Measurements from ENCODE around the gene ASCL5. TPM values are rescaled to one million over a fixed set of nuclear protein-coding genes. Genes with fewer than 3 reads are reported as not detected.

Gene ASCL5
- polyA plus RNA-seq, 2 donors: not detected

GRCh38 chr1:201138311-201138840, 11.4 kb upstream of the ASCL5 start:
- Histone ChIP-seq H3K27ac (ENCODE audit: low read depth in 2 of 2, low read length in 1 of 2) (no peak overlapping the region), H3K4me1 (ENCODE audit: control insufficient read depth in 2 of 2, insufficient read depth in 2 of 2, low read length in 1 of 2) (peaks cover 7 to 20% of the 10 kb centered on the region in 2 donors), H3K4me3 (ENCODE audit: low read depth in 1 of 2, low read length in 2 of 2) (no peak overlapping the region), H3K9me3 (ENCODE audit: control insufficient read depth in 2 of 2, insufficient read depth in 1 of 2, low read depth in 1 of 2, low read length in 1 of 2) (peaks cover 0 to under 1% of the 10 kb centered on the region in 2 donors), H3K27me3 (ENCODE audit: control insufficient read depth in 1 of 2, insufficient read depth in 2 of 2, low read length in 2 of 2) (no peaks in the 10 kb centered on the region), H3K36me3 (ENCODE audit: control insufficient read depth in 2 of 2, insufficient read depth in 2 of 2, low read length in 1 of 2) (peaks cover 0 to 21% of the 10 kb centered on the region in 2 donors)
- 73 to 76% methylated on average over 6 of the region's 6 CpGs for WGBS, 2 donors

GRCh38 chr1:201137579-201138310, 10.8 kb upstream of the ASCL5 start:
- H3K9me3 ChIP-seq (ENCODE audit: control insufficient read depth in 2 of 2, insufficient read depth in 1 of 2, low read depth in 1 of 2, low read length in 1 of 2): peaks cover 0 to 2% of the 10 kb centered on the region in 2 donors
- H3K27me3 ChIP-seq (ENCODE audit: control insufficient read depth in 1 of 2, insufficient read depth in 2 of 2, low read length in 2 of 2): no peaks in the 10 kb centered on the region
- peak overlapping the region in 1 of 2 donors; percentile 66 for H3K27ac ChIP-seq (ENCODE audit: low read depth in 2 of 2, low read length in 1 of 2)
- H3K4me3 ChIP-seq (ENCODE audit: low read depth in 1 of 2, low read length in 2 of 2): no peak overlapping the region
- H3K36me3 ChIP-seq (ENCODE audit: control insufficient read depth in 2 of 2, insufficient read depth in 2 of 2, low read length in 1 of 2): peaks cover 0 to 15% of the 10 kb centered on the region in 2 donors
- WGBS, 2 donors: 39 to 60% methylated on average over 6 of the region's 6 CpGs
- H3K4me1 ChIP-seq (ENCODE audit: control insufficient read depth in 2 of 2, insufficient read depth in 2 of 2, low read length in 1 of 2): peaks cover 7 to 20% of the 10 kb centered on the region in 2 donors

- WGBS, 2 donors: 65 to 76% methylated on average over 7 of the region's 7 CpGs
- H3K4me3 ChIP-seq (ENCODE audit: low read depth in 1 of 2, low read length in 2 of 2): no peak overlapping the region
- peaks cover 0 to 14% of the 10 kb centered on the region in 2 donors for H3K36me3 ChIP-seq (ENCODE audit: control insufficient read depth in 2 of 2, insufficient read depth in 2 of 2, low read length in 1 of 2)
- no peaks in the 10 kb centered on the region for H3K27me3 ChIP-seq (ENCODE audit: control insufficient read depth in 1 of 2, insufficient read depth in 2 of 2, low read length in 2 of 2)
- peaks cover 7 to 20% of the 10 kb centered on the region in 2 donors for H3K4me1 ChIP-seq (ENCODE audit: control insufficient read depth in 2 of 2, insufficient read depth in 2 of 2, low read length in 1 of 2)
- H3K9me3 ChIP-seq (ENCODE audit: control insufficient read depth in 2 of 2, insufficient read depth in 1 of 2, low read depth in 1 of 2, low read length in 1 of 2): peaks cover 0 to 2% of the 10 kb centered on the region in 2 donors
- H3K27ac ChIP-seq (ENCODE audit: low read depth in 2 of 2, low read length in 1 of 2): peak overlapping the region; percentile 2 to 30
Observed at GRCh38 chr1:201137024-201137392, 10.0 kb upstream of the ASCL5 start.

DNA sequence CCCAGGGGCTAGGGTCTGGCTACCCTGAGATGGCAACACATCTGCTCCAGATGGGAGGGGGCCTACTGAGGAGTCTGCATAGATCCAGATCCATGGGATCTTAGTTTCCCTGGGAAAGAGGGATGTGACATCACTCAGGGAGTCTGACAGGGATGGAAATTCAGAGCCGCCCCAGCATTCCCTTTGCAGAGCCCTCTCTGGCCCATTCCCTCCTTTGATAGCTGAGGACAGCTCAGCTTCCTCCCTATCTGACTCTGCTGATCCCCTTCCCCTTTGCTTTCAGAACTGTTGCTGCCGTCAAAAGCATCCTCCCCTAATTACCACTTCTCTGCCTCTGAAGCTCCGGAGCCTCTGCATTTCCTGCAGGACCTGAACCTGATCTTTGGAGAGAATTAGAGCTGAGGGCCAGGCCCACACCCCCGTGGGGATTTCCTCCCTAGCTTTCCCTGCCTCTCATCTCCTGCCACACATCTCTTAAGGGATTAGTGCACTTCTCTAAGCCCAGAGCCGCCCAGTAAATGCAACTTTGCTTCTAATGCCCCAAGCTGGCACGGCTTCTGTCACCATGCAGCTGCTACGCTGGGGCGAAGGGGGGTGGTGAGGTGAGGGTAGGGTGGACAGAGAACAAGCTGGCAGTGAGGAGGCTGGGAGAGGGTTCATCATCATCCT, 9.5 kb upstream of the ASCL5 start:
- peak overlapping the region in 1 of 2 donors; percentile 2 for H3K27ac ChIP-seq (ENCODE audit: low read depth in 2 of 2, low read length in 1 of 2)
- H3K9me3 ChIP-seq (ENCODE audit: control insufficient read depth in 2 of 2, insufficient read depth in 1 of 2, low read depth in 1 of 2, low read length in 1 of 2): peaks cover 0 to 2% of the 10 kb centered on the region in 2 donors
- 47 to 60% methylated on average over 8 of the region's 8 CpGs for WGBS, 2 donors
- no peaks in the 10 kb centered on the region for H3K27me3 ChIP-seq (ENCODE audit: control insufficient read depth in 1 of 2, insufficient read depth in 2 of 2, low read length in 2 of 2)
- H3K4me1 ChIP-seq (ENCODE audit: control insufficient read depth in 2 of 2, insufficient read depth in 2 of 2, low read length in 1 of 2): peaks cover 7 to 20% of the 10 kb centered on the region in 2 donors
- H3K4me3 ChIP-seq (ENCODE audit: low read depth in 1 of 2, low read length in 2 of 2): no peak overlapping the region
- H3K36me3 ChIP-seq (ENCODE audit: control insufficient read depth in 2 of 2, insufficient read depth in 2 of 2, low read length in 1 of 2): peaks cover 0 to 14% of the 10 kb centered on the region in 2 donors

DNA sequence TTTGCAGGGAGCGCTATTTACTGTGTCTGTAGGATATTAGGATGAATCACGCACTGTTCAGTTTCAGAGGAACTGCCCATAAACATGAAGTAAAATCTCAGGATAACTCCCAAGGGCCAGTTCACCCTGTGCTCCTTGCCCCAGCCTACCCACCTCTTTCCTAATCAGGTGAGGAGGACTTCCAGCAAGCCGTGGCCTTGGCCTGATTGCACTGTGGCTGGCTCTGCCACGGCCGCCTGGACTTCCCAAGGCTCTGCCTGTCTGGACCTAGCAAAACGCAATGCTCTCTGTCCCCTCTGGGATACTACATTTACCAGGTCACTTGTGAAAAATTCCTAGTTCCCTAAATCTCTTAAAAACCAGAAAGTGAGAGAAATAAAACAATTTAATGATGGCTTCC, 7.4 kb upstream of the ASCL5 start:
- H3K9me3 ChIP-seq (ENCODE audit: control insufficient read depth in 2 of 2, insufficient read depth in 1 of 2, low read depth in 1 of 2, low read length in 1 of 2): peaks cover 0 to 2% of the 10 kb centered on the region in 2 donors
- peaks cover 0 to 14% of the 10 kb centered on the region in 2 donors for H3K36me3 ChIP-seq (ENCODE audit: control insufficient read depth in 2 of 2, insufficient read depth in 2 of 2, low read length in 1 of 2)
- WGBS, 2 donors: 85 to 96% methylated on average over 6 of the region's 6 CpGs
- no peak overlapping the region for H3K4me3 ChIP-seq (ENCODE audit: low read depth in 1 of 2, low read length in 2 of 2)
- H3K27ac ChIP-seq (ENCODE audit: low read depth in 2 of 2, low read length in 1 of 2): no peak overlapping the region
- peaks cover 7 to 12% of the 10 kb centered on the region in 2 donors for H3K4me1 ChIP-seq (ENCODE audit: control insufficient read depth in 2 of 2, insufficient read depth in 2 of 2, low read length in 1 of 2)
- no peaks in the 10 kb centered on the region for H3K27me3 ChIP-seq (ENCODE audit: control insufficient read depth in 1 of 2, insufficient read depth in 2 of 2, low read length in 2 of 2)

GRCh38 chr1:201131398-201131797, 4.4 kb upstream of the ASCL5 start:
- Histone ChIP-seq H3K36me3 (ENCODE audit: control insufficient read depth in 2 of 2, insufficient read depth in 2 of 2, low read length in 1 of 2) (peaks cover 0 to 11% of the 10 kb centered on the region in 2 donors), H3K4me1 (ENCODE audit: control insufficient read depth in 2 of 2, insufficient read depth in 2 of 2, low read length in 1 of 2) (peaks cover 3 to 6% of the 10 kb centered on the region in 2 donors)

DNA sequence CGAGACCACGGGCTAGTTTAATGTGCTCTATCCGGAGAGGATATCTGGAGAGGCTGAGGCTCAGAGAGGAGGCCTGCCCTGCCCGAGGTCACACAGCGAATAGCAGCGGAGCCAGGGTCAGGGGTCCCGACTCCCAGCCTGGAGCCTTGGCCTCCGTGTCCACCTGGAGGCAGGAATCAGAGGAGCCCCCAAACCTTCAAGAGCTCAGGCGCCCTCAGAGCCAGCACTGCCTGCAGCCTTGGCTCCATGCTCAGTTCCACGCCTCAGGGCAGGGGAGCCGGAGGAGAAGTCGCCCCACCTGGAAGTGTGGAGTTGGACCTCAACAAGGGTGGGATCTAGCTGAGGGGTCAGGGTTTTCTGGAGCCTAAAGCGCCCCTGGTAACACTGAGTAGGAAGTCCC, 2.0 kb upstream of the ASCL5 start:
- Histone ChIP-seq H3K4me1 (ENCODE audit: control insufficient read depth in 2 of 2, insufficient read depth in 2 of 2, low read length in 1 of 2) (peaks cover 0 to 8% of the 10 kb centered on the region in 2 donors), H3K9me3 (ENCODE audit: control insufficient read depth in 2 of 2, insufficient read depth in 1 of 2, low read depth in 1 of 2, low read length in 1 of 2) (peaks cover 0 to 2% of the 10 kb centered on the region in 2 donors), H3K27me3 (ENCODE audit: control insufficient read depth in 1 of 2, insufficient read depth in 2 of 2, low read length in 2 of 2) (no peaks in the 10 kb centered on the region), H3K36me3 (ENCODE audit: control insufficient read depth in 2 of 2, insufficient read depth in 2 of 2, low read length in 1 of 2) (no peaks in the 10 kb centered on the region), H3K27ac (ENCODE audit: low read depth in 2 of 2, low read length in 1 of 2) (no peak overlapping the region), H3K4me3 (ENCODE audit: low read depth in 1 of 2, low read length in 2 of 2) (no peak overlapping the region)
- WGBS, 2 donors: 93 to 96% methylated on average over 13 of the region's 13 CpGs

More at GRCh38 chr1:201131398-201131797, 4.4 kb upstream of the ASCL5 start:
- H3K27me3 ChIP-seq (ENCODE audit: control insufficient read depth in 1 of 2, insufficient read depth in 2 of 2, low read length in 2 of 2): no peaks in the 10 kb centered on the region
- H3K9me3 ChIP-seq (ENCODE audit: control insufficient read depth in 2 of 2, insufficient read depth in 1 of 2, low read depth in 1 of 2, low read length in 1 of 2): peaks cover 0 to 2% of the 10 kb centered on the region in 2 donors
- H3K27ac ChIP-seq (ENCODE audit: low read depth in 2 of 2, low read length in 1 of 2): no peak overlapping the region
- H3K4me3 ChIP-seq (ENCODE audit: low read depth in 1 of 2, low read length in 2 of 2): no peak overlapping the region
- WGBS, 2 donors: 59 to 69% methylated on average over 4 of the region's 4 CpGs

DNA sequence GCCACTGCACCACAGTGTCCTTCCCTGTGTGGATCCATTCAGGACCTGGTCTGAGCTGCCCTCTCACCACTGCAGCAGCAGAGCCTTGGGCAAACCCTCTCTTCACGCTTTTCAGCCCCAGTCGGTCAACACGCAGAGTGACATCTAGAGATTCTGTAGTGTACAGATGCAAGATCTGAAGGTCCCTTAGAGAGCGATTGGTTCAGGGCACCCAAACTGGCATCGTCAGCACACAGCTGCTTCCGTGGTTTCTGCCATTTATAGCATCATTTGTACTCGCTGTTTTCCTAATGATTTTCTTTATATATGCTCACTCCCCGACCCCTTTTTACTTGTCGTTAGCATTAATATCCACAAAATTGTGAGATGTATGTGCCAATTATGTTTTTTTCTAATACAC, 1.5 kb upstream of the ASCL5 start:
- no peak overlapping the region for H3K27ac ChIP-seq (ENCODE audit: low read depth in 2 of 2, low read length in 1 of 2)
- no peaks in the 10 kb centered on the region for H3K27me3 ChIP-seq (ENCODE audit: control insufficient read depth in 1 of 2, insufficient read depth in 2 of 2, low read length in 2 of 2)
- 76 to 88% methylated on average over 9 of the region's 9 CpGs for WGBS, 2 donors
- H3K36me3 ChIP-seq (ENCODE audit: control insufficient read depth in 2 of 2, insufficient read depth in 2 of 2, low read length in 1 of 2): no peaks in the 10 kb centered on the region
- peaks cover 0 to 2% of the 10 kb centered on the region in 2 donors for H3K9me3 ChIP-seq (ENCODE audit: control insufficient read depth in 2 of 2, insufficient read depth in 1 of 2, low read depth in 1 of 2, low read length in 1 of 2)
- H3K4me3 ChIP-seq (ENCODE audit: low read depth in 1 of 2, low read length in 2 of 2): no peak overlapping the region
- H3K4me1 ChIP-seq (ENCODE audit: control insufficient read depth in 2 of 2, insufficient read depth in 2 of 2, low read length in 1 of 2): peaks cover 0 to 8% of the 10 kb centered on the region in 2 donors

- no peak overlapping the region for H3K4me3 ChIP-seq (ENCODE audit: low read depth in 1 of 2, low read length in 2 of 2)
- 83 to 90% methylated on average over 17 of the region's 17 CpGs for WGBS, 2 donors
- no peak overlapping the region for H3K27ac ChIP-seq (ENCODE audit: low read depth in 2 of 2, low read length in 1 of 2)
- H3K27me3 ChIP-seq (ENCODE audit: control insufficient read depth in 1 of 2, insufficient read depth in 2 of 2, low read length in 2 of 2): no peaks in the 10 kb centered on the region
- H3K9me3 ChIP-seq (ENCODE audit: control insufficient read depth in 2 of 2, insufficient read depth in 1 of 2, low read depth in 1 of 2, low read length in 1 of 2): no peaks in the 10 kb centered on the region
- no peaks in the 10 kb centered on the region for H3K36me3 ChIP-seq (ENCODE audit: control insufficient read depth in 2 of 2, insufficient read depth in 2 of 2, low read length in 1 of 2)
- peaks cover 0 to 8% of the 10 kb centered on the region in 2 donors for H3K4me1 ChIP-seq (ENCODE audit: control insufficient read depth in 2 of 2, insufficient read depth in 2 of 2, low read length in 1 of 2)
Observed at GRCh38 chr1:201127755-201128455, 921 bp upstream of the ASCL5 start.

All from esophagus (tissue), 2 donors.